ENCODE data around the gene TMED5. TPM values are rescaled to one million over a fixed set of nuclear protein-coding genes. Genes with fewer than 3 reads are reported as not detected.

TMED5 gene
- total RNA-seq, 1 donor from 2014 or later, result 43.0 TPM

DNA sequence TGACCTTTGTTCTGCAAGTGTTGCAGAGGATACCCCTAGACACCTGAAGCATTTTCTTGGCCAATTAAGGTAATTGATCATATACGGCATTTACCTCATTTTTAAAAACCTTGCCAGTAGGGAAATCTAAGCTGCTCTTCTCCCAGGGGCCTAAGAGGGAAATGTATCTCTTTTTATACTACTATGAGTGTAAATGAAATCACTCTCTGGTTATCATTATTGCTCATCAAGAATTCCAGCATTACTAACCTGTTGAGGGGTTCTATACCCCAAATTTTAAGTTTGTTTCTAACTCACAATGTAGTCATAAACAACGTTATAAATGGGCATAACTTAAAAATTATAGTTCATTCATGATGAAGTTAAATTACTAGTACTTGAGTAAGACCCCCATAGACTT lies 27.4 kb downstream of the TMED5 start:
- H3K27ac Mint-ChIP-seq, result no peak overlapping the region
- no peak overlapping the region for H3K4me3 Mint-ChIP-seq
- peaks cover 19% of the 10 kb centered on the region for H3K36me3 Mint-ChIP-seq
- DNase-seq (ENCODE audit: low spot score in 2 of 2, unreplicated experiment in 2 of 2), result no peak
- TF ChIP-seq, protein P1, sequence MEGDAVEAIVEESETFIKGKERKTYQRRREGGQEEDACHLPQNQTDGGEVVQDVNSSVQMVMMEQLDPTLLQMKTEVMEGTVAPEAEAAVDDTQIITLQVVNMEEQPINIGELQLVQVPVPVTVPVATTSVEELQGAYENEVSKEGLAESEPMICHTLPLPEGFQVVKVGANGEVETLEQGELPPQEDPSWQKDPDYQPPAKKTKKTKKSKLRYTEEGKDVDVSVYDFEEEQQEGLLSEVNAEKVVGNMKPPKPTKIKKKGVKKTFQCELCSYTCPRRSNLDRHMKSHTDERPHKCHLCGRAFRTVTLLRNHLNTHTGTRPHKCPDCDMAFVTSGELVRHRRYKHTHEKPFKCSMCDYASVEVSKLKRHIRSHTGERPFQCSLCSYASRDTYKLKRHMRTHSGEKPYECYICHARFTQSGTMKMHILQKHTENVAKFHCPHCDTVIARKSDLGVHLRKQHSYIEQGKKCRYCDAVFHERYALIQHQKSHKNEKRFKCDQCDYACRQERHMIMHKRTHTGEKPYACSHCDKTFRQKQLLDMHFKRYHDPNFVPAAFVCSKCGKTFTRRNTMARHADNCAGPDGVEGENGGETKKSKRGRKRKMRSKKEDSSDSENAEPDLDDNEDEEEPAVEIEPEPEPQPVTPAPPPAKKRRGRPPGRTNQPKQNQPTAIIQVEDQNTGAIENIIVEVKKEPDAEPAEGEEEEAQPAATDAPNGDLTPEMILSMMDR (IDR thresholded peaks at IDR 0.05; ENCODE audit: unreplicated experiment), result no peak
- no peaks in the 10 kb centered on the region for H3K9me3 Mint-ChIP-seq
- no peaks in the 10 kb centered on the region for H3K4me1 Mint-ChIP-seq
- H3K27me3 Mint-ChIP-seq (ENCODE audit: low read depth), result no peaks in the 10 kb centered on the region

DNA sequence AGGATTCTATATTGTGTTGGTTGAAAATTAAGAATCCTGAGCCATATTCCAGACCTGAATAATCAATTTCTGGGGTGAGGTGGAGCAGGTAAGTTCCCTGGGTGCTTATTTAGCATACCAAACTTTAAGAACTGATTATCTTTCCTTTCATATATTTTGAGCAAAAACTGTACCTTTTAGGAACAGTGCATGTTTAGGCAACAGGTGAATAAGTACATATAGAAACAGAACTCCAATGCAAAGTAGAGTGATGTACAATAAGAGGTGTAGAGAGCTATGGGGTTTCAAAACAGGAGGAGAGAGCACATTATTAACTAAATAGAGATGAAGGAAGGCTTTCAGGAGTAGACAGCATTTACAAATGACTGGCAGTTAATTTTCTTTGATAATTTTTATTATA lies 28.7 kb downstream of the TMED5 start:
- Mint-ChIP-seq H3K27me3 (ENCODE audit: low read depth) (no peaks in the 10 kb centered on the region), H3K4me1 (no peaks in the 10 kb centered on the region), H3K27ac (no peak overlapping the region), H3K9me3 (no peaks in the 10 kb centered on the region), H3K36me3 (peaks cover 19% of the 10 kb centered on the region), H3K4me3 (no peak overlapping the region)
- TF ChIP-seq, protein P1 (IDR thresholded peaks at IDR 0.05; ENCODE audit: unreplicated experiment), result no peak
- DNase-seq (ENCODE audit: low spot score in 2 of 2, unreplicated experiment in 2 of 2), result no peak

DNA sequence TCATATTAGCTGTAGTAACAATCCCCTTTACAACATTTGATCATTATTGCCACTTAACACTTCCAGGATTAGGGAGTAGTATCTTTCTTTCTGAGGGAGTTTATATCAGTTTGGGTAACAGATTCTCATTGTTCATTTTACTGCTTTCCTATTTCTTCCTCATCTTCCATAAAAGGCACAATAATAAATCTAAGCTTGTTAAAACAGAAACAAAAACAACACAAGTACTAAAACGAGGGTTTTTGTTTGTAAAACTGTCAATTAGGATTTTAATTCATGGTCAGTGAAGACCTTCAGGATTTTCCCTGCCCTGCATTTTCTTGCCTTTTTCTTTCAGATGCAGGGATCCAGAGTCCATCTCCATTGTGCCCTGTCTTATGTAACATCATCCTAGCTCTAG lies 29.5 kb downstream of the TMED5 start:
- no peaks in the 10 kb centered on the region for H3K9me3 Mint-ChIP-seq
- H3K27me3 Mint-ChIP-seq (ENCODE audit: low read depth), result no peaks in the 10 kb centered on the region
- H3K4me1 Mint-ChIP-seq, result no peaks in the 10 kb centered on the region
- no peak overlapping the region for H3K27ac Mint-ChIP-seq
- H3K4me3 Mint-ChIP-seq, result no peak overlapping the region
- H3K36me3 Mint-ChIP-seq, result peaks cover 19% of the 10 kb centered on the region
- no peak for DNase-seq (ENCODE audit: low spot score in 2 of 2, unreplicated experiment in 2 of 2)
- TF ChIP-seq, protein P1 (IDR thresholded peaks at IDR 0.05; ENCODE audit: unreplicated experiment), result no peak

DNA sequence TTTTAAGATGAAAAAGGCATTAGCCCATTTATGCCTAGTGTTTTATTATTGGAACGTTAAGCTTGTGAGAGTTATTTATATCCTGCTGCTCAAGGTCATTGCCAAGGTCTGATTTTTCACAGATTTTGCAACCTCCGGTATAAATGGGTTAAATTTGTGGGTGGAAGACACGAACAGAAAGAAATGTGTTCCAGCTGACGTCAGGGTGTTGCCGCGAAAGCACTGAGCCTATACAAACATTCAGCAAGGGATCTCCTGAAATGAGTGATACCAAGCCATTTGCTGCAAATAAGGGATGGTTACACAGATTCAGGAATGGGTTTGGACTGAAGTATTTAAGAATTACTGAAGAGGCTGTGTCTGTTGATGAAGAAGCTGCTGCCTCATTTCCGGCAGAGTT lies 32.2 kb downstream of the TMED5 start:
- no peak overlapping the region for H3K27ac Mint-ChIP-seq
- no peak for DNase-seq (ENCODE audit: low spot score in 2 of 2, unreplicated experiment in 2 of 2)
- H3K36me3 Mint-ChIP-seq, result peaks cover 20% of the 10 kb centered on the region
- TF ChIP-seq, protein P1 (IDR thresholded peaks at IDR 0.05; ENCODE audit: unreplicated experiment), result no peak
- no peaks in the 10 kb centered on the region for H3K27me3 Mint-ChIP-seq (ENCODE audit: low read depth)
- no peaks in the 10 kb centered on the region for H3K4me1 Mint-ChIP-seq
- H3K4me3 Mint-ChIP-seq, result no peak overlapping the region
- H3K9me3 Mint-ChIP-seq, result no peaks in the 10 kb centered on the region

DNA sequence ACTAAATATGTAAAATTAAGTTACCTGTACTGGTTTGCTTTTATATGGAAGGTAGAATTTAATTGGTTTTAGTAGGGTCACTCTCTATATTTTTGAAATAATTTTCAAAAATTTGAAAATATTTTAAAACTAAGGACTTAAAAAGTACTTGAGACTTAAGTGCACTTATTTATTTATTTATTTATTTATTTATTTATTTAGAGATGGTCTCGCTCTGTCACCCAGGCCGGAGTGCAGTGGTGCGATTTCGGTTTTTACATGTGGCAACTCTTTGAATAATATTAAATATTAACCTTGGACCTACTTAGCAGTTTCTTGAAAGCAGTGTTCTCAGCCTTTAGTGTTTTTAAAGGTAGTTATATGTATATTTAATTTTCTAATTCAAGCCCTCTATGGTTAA lies 36.4 kb downstream of the TMED5 start:
- H3K27me3 Mint-ChIP-seq (ENCODE audit: low read depth), result no peaks in the 10 kb centered on the region
- TF ChIP-seq, protein P1 (IDR thresholded peaks at IDR 0.05; ENCODE audit: unreplicated experiment), result no peak
- H3K4me1 Mint-ChIP-seq, result peaks cover 4% of the 10 kb centered on the region
- no peak for DNase-seq (ENCODE audit: low spot score in 2 of 2, unreplicated experiment in 2 of 2)
- peaks cover 12% of the 10 kb centered on the region for H3K36me3 Mint-ChIP-seq
- H3K4me3 Mint-ChIP-seq, result no peak overlapping the region
- H3K9me3 Mint-ChIP-seq, result no peaks in the 10 kb centered on the region
- no peak overlapping the region for H3K27ac Mint-ChIP-seq

DNA sequence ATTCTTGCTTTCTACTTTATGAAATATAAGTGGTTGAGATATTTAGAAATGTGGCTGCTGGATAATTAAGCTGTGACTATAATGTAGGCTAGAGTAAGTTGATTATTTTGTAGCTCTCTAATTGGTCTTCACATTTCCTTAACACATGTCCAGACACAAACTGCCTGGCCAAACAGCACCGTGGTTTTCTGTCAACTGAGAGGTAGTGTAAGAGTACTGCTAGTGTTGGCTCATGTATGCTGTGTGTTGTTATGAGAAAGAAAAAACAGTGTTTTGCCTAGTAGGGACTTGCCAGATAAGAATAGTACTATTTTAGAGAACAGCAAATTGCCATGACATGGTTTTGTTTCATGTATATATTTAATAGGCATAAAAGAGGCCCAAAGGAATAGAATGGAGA lies 37.1 kb downstream of the TMED5 start:
- no peak for DNase-seq (ENCODE audit: low spot score in 2 of 2, unreplicated experiment in 2 of 2)
- no peaks in the 10 kb centered on the region for H3K27me3 Mint-ChIP-seq (ENCODE audit: low read depth)
- H3K27ac Mint-ChIP-seq, result peak overlapping the region; percentile 57
- TF ChIP-seq, protein P1 (IDR thresholded peaks at IDR 0.05; ENCODE audit: unreplicated experiment), result no peak
- peaks cover 12% of the 10 kb centered on the region for H3K36me3 Mint-ChIP-seq
- no peaks in the 10 kb centered on the region for H3K9me3 Mint-ChIP-seq
- H3K4me3 Mint-ChIP-seq, result no peak overlapping the region
- H3K4me1 Mint-ChIP-seq, result peaks cover 4% of the 10 kb centered on the region

Measured in mesothelial cell of epicardium (in vitro differentiated cells).